ENCODE measurements around the gene DLGAP4.

Gene DLGAP4

GRCh38 chr20:36386236-36386635 is 80.1 kb downstream of the DLGAP4 start:
- DNase-seq: no peak

GRCh38 chr20:36390269-36390668 is 84.1 kb downstream of the DLGAP4 start:
- DNase-seq: no peak

GRCh38 chr20:36390719-36391415 is 84.7 kb downstream of the DLGAP4 start:
- no peak for DNase-seq

- no peak for DNase-seq
These were observed 85.3 kb downstream of the DLGAP4 start for GRCh38 chr20:36391456-36391855.

- DNase-seq: no peak
These were observed 85.8 kb downstream of the DLGAP4 start for GRCh38 chr20:36391955-36392354.

GRCh38 chr20:36392989-36393388 is 86.8 kb downstream of the DLGAP4 start:
- no peak for DNase-seq

GRCh38 chr20:36394340-36394965 is 88.3 kb downstream of the DLGAP4 start:
- DNase-seq: no peak

- DNase-seq: no peak
These were observed 90.2 kb downstream of the DLGAP4 start for GRCh38 chr20:36396340-36396739.

- DNase-seq: no peak
These were observed 90.9 kb downstream of the DLGAP4 start for GRCh38 chr20:36396847-36397630.

- DNase-seq: no peak
These were observed 92.4 kb downstream of the DLGAP4 start for GRCh38 chr20:36398515-36398914.

- peak; percentile 41 for DNase-seq
These were observed 93.2 kb downstream of the DLGAP4 start for GRCh38 chr20:36399147-36399968.

- DNase-seq: no peak
These were observed 93.9 kb downstream of the DLGAP4 start for GRCh38 chr20:36399969-36400545.

GRCh38 chr20:36400909-36401735 is 95.0 kb downstream of the DLGAP4 start:
- DNase-seq: no peak

GRCh38 chr20:36402708-36403107 is 96.6 kb downstream of the DLGAP4 start:
- DNase-seq: no peak

- DNase-seq: no peak
These were observed 98.4 kb downstream of the DLGAP4 start for GRCh38 chr20:36404435-36404978.

- DNase-seq: no peak
These were observed 99.1 kb downstream of the DLGAP4 start for GRCh38 chr20:36405255-36405654.

GRCh38 chr20:36407199-36407733 is 101.1 kb downstream of the DLGAP4 start:
- peak; percentile 30 for DNase-seq

GRCh38 chr20:36408219-36408618 is 102.1 kb downstream of the DLGAP4 start:
- peak; percentile 19 for DNase-seq

- no peak for DNase-seq
These were observed 105.8 kb downstream of the DLGAP4 start for GRCh38 chr20:36411861-36412454.

- DNase-seq: no peak
These were observed 109.4 kb downstream of the DLGAP4 start for GRCh38 chr20:36415475-36416002.

Measured in HCEC 1CT (cell line).